ENCODE results near the gene TIMM10.

DNA sequence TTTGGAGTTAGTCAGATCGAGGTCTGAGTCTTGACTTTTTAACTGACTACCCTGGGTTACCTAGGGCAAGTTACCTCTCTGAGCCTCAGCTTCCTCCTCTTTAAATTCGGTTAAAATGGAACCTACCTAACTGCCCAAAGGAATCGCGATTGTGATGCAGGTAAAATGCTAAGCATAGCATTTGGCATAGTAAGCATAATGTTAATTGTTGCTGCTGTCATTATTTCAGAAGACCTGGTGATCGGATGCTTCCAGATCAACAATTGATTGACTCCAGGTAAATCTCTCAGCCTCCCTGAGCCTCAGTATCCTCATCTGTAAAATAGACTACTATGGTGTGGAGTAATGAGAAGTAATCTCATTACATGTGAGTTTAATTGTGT, 14.5 kb downstream of the TIMM10 start:
- TF ChIP-seq, protein P1, sequence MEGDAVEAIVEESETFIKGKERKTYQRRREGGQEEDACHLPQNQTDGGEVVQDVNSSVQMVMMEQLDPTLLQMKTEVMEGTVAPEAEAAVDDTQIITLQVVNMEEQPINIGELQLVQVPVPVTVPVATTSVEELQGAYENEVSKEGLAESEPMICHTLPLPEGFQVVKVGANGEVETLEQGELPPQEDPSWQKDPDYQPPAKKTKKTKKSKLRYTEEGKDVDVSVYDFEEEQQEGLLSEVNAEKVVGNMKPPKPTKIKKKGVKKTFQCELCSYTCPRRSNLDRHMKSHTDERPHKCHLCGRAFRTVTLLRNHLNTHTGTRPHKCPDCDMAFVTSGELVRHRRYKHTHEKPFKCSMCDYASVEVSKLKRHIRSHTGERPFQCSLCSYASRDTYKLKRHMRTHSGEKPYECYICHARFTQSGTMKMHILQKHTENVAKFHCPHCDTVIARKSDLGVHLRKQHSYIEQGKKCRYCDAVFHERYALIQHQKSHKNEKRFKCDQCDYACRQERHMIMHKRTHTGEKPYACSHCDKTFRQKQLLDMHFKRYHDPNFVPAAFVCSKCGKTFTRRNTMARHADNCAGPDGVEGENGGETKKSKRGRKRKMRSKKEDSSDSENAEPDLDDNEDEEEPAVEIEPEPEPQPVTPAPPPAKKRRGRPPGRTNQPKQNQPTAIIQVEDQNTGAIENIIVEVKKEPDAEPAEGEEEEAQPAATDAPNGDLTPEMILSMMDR (IDR thresholded peaks at IDR 0.05), result no peak
- no peak for TF ChIP-seq ZFX (IDR thresholded peaks at IDR 0.05; ENCODE audit: borderline replicate concordance)

All from 22Rv1 (cell line).